Neuron (in vitro differentiated cells): ENCODE results near the gene RBM42.

Experiments
- H2AFZ ChIP-seq: one replicate; pipeline ENCODE4 v1.6.1; 2013; ENCODE audit warnings: low read depth, mild to moderate bottlenecking, inconsistent platforms, low read length, moderate library complexity
- H3K27me3 ChIP-seq: one replicate; pipeline ENCODE4 v1.6.1; 2013; ENCODE audit warnings: low read length; ENCODE audit not compliant: insufficient read depth
- H3K36me3 ChIP-seq: one replicate; pipeline ENCODE4 v1.6.1; 2013; ENCODE audit warnings: low read length; ENCODE audit not compliant: insufficient read depth
- H3K4me1 ChIP-seq: one replicate; pipeline ENCODE4 v1.6.1; 2013; ENCODE audit warnings: low read length; ENCODE audit not compliant: insufficient read depth
- H3K4me3 ChIP-seq: 2 replicates; pipeline ENCODE4 v1.5.1; 2013; ENCODE audit warnings: mild to moderate bottlenecking, low read length, moderate library complexity
- H3K9me3 ChIP-seq: one replicate; pipeline ENCODE4 v1.6.1; 2013; ENCODE audit warnings: low read length

The RBM42 gene

GRCh38 chr19:35608251-35608650, 20.6 kb upstream of the RBM42 start:
- Histone ChIP-seq H3K27me3 (no peaks in the 10 kb centered on the region), H3K9me3 (peaks cover 4% of the 10 kb centered on the region), H3K36me3 (no peaks in the 10 kb centered on the region), H2AFZ (no peak overlapping the region), H3K4me1 (no peaks in the 10 kb centered on the region), H3K4me3 (no peak overlapping the region)

GRCh38 chr19:35609851-35610353, 18.9 kb upstream of the RBM42 start:
- H3K4me1 ChIP-seq, result no peaks in the 10 kb centered on the region
- H3K27me3 ChIP-seq, result no peaks in the 10 kb centered on the region
- H3K36me3 ChIP-seq, result peaks cover 5% of the 10 kb centered on the region
- no peak overlapping the region for H2AFZ ChIP-seq
- H3K4me3 ChIP-seq, result no peak overlapping the region
- peaks cover 4% of the 10 kb centered on the region for H3K9me3 ChIP-seq

GRCh38 chr19:35612224-35612558, 16.6 kb upstream of the RBM42 start:
- Histone ChIP-seq H3K36me3 (peaks cover 21% of the 10 kb centered on the region), H3K4me3 (peak overlapping the region; percentile 95)

GRCh38 chr19:35612559-35613321, 16.1 kb upstream of the RBM42 start, which contains the start of gene HAUS5:
Gene HAUS5 (plus strand): TSS chr19:35612735. CDS start chr19:35612795, 60 bp downstream.
- Histone ChIP-seq H3K4me1 (no peaks in the 10 kb centered on the region), H3K4me3 (peak within 1 kb of the TSS; percentile 95), H2AFZ (peak within 1 kb of the TSS; percentile 78), H3K27me3 (no peaks in the 10 kb centered on the region), H3K36me3 (peaks cover 26% of the 10 kb centered on the region), H3K9me3 (peaks cover 4% of the 10 kb centered on the region)

More at GRCh38 chr19:35612224-35612558, 16.6 kb upstream of the RBM42 start:
- Histone ChIP-seq H3K27me3 (no peaks in the 10 kb centered on the region), H3K4me1 (no peaks in the 10 kb centered on the region), H3K9me3 (peaks cover 4% of the 10 kb centered on the region), H2AFZ (peak overlapping the region; percentile 78)

GRCh38 chr19:35613574-35613973, 15.3 kb upstream of the RBM42 start:
- no peak overlapping the region for H2AFZ ChIP-seq
- H3K4me3 ChIP-seq, result peak overlapping the region; percentile 95
- H3K4me1 ChIP-seq, result no peaks in the 10 kb centered on the region

GRCh38 chr19:35615036-35615435, 13.8 kb upstream of the RBM42 start:
- H3K27me3 ChIP-seq, result no peaks in the 10 kb centered on the region
- no peaks in the 10 kb centered on the region for H3K9me3 ChIP-seq
- H3K36me3 ChIP-seq, result peaks cover 40% of the 10 kb centered on the region
- H3K4me3 ChIP-seq, result no peak overlapping the region
- no peaks in the 10 kb centered on the region for H3K4me1 ChIP-seq
- no peak overlapping the region for H2AFZ ChIP-seq

More at GRCh38 chr19:35613574-35613973, 15.3 kb upstream of the RBM42 start:
- Histone ChIP-seq H3K27me3 (no peaks in the 10 kb centered on the region), H3K36me3 (peaks cover 33% of the 10 kb centered on the region), H3K9me3 (no peaks in the 10 kb centered on the region)

GRCh38 chr19:35618857-35619256, 10.0 kb upstream of the RBM42 start:
- Histone ChIP-seq H3K9me3 (no peaks in the 10 kb centered on the region), H2AFZ (no peak overlapping the region), H3K36me3 (peaks cover 64% of the 10 kb centered on the region), H3K4me1 (no peaks in the 10 kb centered on the region), H3K4me3 (no peak overlapping the region), H3K27me3 (no peaks in the 10 kb centered on the region)

GRCh38 chr19:35619290-35619923, 9.4 kb upstream of the RBM42 start:
- Histone ChIP-seq H3K4me3 (no peak overlapping the region), H3K4me1 (no peaks in the 10 kb centered on the region), H3K27me3 (no peaks in the 10 kb centered on the region), H3K36me3 (peaks cover 64% of the 10 kb centered on the region), H2AFZ (no peak overlapping the region), H3K9me3 (no peaks in the 10 kb centered on the region)

- Histone ChIP-seq H3K27me3 (no peaks in the 10 kb centered on the region), H2AFZ (no peak overlapping the region), H3K9me3 (no peaks in the 10 kb centered on the region), H3K36me3 (peaks cover 58% of the 10 kb centered on the region), H3K4me1 (no peaks in the 10 kb centered on the region), H3K4me3 (no peak overlapping the region)
These were observed 8.8 kb upstream of the RBM42 start for GRCh38 chr19:35620001-35620400.

- Histone ChIP-seq H3K4me1 (no peaks in the 10 kb centered on the region), H2AFZ (no peak overlapping the region), H3K36me3 (peaks cover 47% of the 10 kb centered on the region), H3K27me3 (no peaks in the 10 kb centered on the region), H3K9me3 (no peaks in the 10 kb centered on the region), H3K4me3 (no peak overlapping the region)
These were observed 7.1 kb upstream of the RBM42 start for GRCh38 chr19:35621708-35622107.

GRCh38 chr19:35622750-35623149, 6.1 kb upstream of the RBM42 start:
- Histone ChIP-seq H3K27me3 (no peaks in the 10 kb centered on the region), H3K4me1 (peaks cover 2% of the 10 kb centered on the region), H2AFZ (no peak overlapping the region), H3K36me3 (peaks cover 38% of the 10 kb centered on the region), H3K9me3 (no peaks in the 10 kb centered on the region), H3K4me3 (no peak overlapping the region)

GRCh38 chr19:35623327-35624010, 5.4 kb upstream of the RBM42 start:
- Histone ChIP-seq H3K27me3 (no peaks in the 10 kb centered on the region), H3K4me3 (no peak overlapping the region), H3K36me3 (peaks cover 32% of the 10 kb centered on the region), H3K4me1 (peaks cover 6% of the 10 kb centered on the region), H2AFZ (no peak overlapping the region), H3K9me3 (no peaks in the 10 kb centered on the region)

GRCh38 chr19:35628264-35628564, 622 bp upstream of the RBM42 start:
- H3K4me1 ChIP-seq, result peaks cover 11% of the 10 kb centered on the region
- H2AFZ ChIP-seq, result peak overlapping the region; percentile 42
- peaks cover 32% of the 10 kb centered on the region for H3K36me3 ChIP-seq
- H3K9me3 ChIP-seq, result no peaks in the 10 kb centered on the region
- no peaks in the 10 kb centered on the region for H3K27me3 ChIP-seq
- H3K4me3 ChIP-seq, result peak overlapping the region; percentile 74
